ENCODE results near the gene MED15.

GRCh38 chr22:20491346-20491745 lies 16.1 kb upstream of the MED15 start:
- TF ChIP-seq CTCF (IDR thresholded peaks at IDR 0.05; ENCODE audit: low read depth, low read length, poor library complexity, severe bottlenecking) (no peak), EZH2phosphoT487 (IDR thresholded peaks at IDR 0.05; ENCODE audit: borderline replicate concordance, low read length) (no peak)
